OCI-LY7 (cell line): ENCODE results near the gene SPATA33. TPM values are rescaled to one million over a fixed set of nuclear protein-coding genes. Genes with fewer than 3 reads are reported as not detected.

Experiments used
- Bru-seq: library from RNA; stranded (reverse); fragments of 400-500 nt; gene quantifications from one replicate; lab custom pipeline; 2021; lab: Mats Ljungman, UMichigan
- BruChase-seq, 2 experiments: library from RNA; stranded (reverse); fragments of 400-500 nt; gene quantifications; one replicate each; lab custom pipeline; 2021; lab: Mats Ljungman, UMichigan
- BruUV-seq: library from RNA; stranded (reverse); fragments of 400-500 nt; replicated peaks from 2 replicates; lab custom pipeline; 2021; lab: Mats Ljungman, UMichigan
- CTCF ChIA-PET: fragments of 300-600 bp; sonication (Branson Sonifier 250); formaldehyde crosslinking; loops from one replicate; lab custom pipeline; 2022; ENCODE audit warnings: antibody characterized with exemption; ENCODE audit not compliant: unreplicated experiment; lab: Charles Lee
- POLR2A ChIA-PET: fragments of 300-600 bp; sonication (Branson Sonifier 250); formaldehyde crosslinking; loops from one replicate; lab custom pipeline; 2022; ENCODE audit warnings: antibody characterized with exemption; lab: Charles Lee
- DNase-seq: peaks from one replicate; pipeline ENCODE4 v3.0.0-alpha.2; 2015; ENCODE audit warnings: low spot score
- H2AFZ ChIP-seq: fragments of 200-600 bp; sonication (generic), shearing (Covaris generic); 2 replicates; pipeline ENCODE4 v1.6.1; 2014; ENCODE audit warnings: mild to moderate bottlenecking, antibody characterized with exemption, low read length, moderate library complexity
- H3K27ac ChIP-seq: fragments of 200-600 bp; sonication (generic); 2 replicates; pipeline ENCODE4 v1.5.1; 2014; ENCODE audit warnings: mixed run types, low read depth, mild to moderate bottlenecking, moderate library complexity, low read length, inconsistent platforms; ENCODE audit not compliant: poor library complexity, severe bottlenecking
- H3K36me3 ChIP-seq: fragments of 200-600 bp; sonication (generic); 2 replicates; pipeline ENCODE4 v1.6.1; 2014; ENCODE audit warnings: mild to moderate bottlenecking, antibody characterized with exemption, low read length, moderate library complexity, mixed read lengths; ENCODE audit not compliant: insufficient read depth
- H3K4me1 ChIP-seq: fragments of 200-600 bp; sonication (generic); 2 replicates; pipeline ENCODE4 v1.5.1; 2014; ENCODE audit warnings: mild to moderate bottlenecking, low read length; ENCODE audit not compliant: insufficient read depth, poor library complexity, severe bottlenecking
- H3K4me2 ChIP-seq: fragments of 200-600 bp; sonication (generic); 2 replicates; pipeline ENCODE4 v1.6.1; 2014; ENCODE audit warnings: mild to moderate bottlenecking, low read length
- H3K4me3 ChIP-seq: fragments of 200-600 bp; sonication (generic); 2 replicates; pipeline ENCODE4 v1.5.1; 2014; ENCODE audit warnings: mild to moderate bottlenecking, low read depth, low read length; ENCODE audit not compliant: poor library complexity, severe bottlenecking
- H3K79me2 ChIP-seq: fragments of 200-600 bp; sonication (generic); 2 replicates; pipeline ENCODE4 v1.6.1; 2016; ENCODE audit warnings: low read depth, mild to moderate bottlenecking, low read length, moderate library complexity, mixed read lengths; ENCODE audit not compliant: insufficient read depth
- H3K9me2 ChIP-seq: fragments of 200-600 bp; sonication (generic); 2 replicates; pipeline ENCODE4 v1.6.1; 2016; ENCODE audit warnings: mild to moderate bottlenecking, low read length, mixed read lengths; ENCODE audit not compliant: insufficient read depth
- H3K9me3 ChIP-seq: fragments of 200-600 bp; sonication (generic); 2 replicates; pipeline ENCODE4 v1.6.1; 2014; ENCODE audit warnings: mild to moderate bottlenecking, mixed run types, low read length, mixed read lengths
- H4K20me1 ChIP-seq: fragments of 200-600 bp; sonication (generic); 2 replicates; pipeline ENCODE4 v1.6.1; 2014; ENCODE audit warnings: mild to moderate bottlenecking, antibody characterized with exemption, low read length, moderate library complexity, mixed read lengths; ENCODE audit not compliant: insufficient read depth
- EZH2phosphoT487 ChIP-seq: fragments of 200-600 bp; sonication (generic); IDR thresholded peaks from 2 replicates; pipeline ENCODE4 v1.6.1; 2018; ENCODE audit warnings: low read depth, borderline replicate concordance, mild to moderate bottlenecking, mixed run types, antibody characterized with exemption, low read length, moderate library complexity, mixed read lengths
- intact Hi-C: fragments of 100-400 bp; cut with micrococcal nuclease; formaldehyde crosslinking; loops from one replicate; pipeline ENCODE4 v1.10.0; 2022; ENCODE audit not compliant: unreplicated experiment
- long read RNA-seq: library from polyadenylated mRNA; stranded (forward); transcript quantifications from one replicate; pipeline ENCODE4 v2.0.0, GENCODE V29; 2022
- total RNA-seq, 2 experiments: library from RNA; depleted of rRNA in 1 of 2; stranded (reverse); fragments of >200 nt in 1 of 2; shearing (Covaris generic) in 1 of 2; gene quantifications; 2 replicates each; pipeline ENCODE4 v1.2.3, GENCODE V29; 2014 to 2022
- TF ChIP-seq, protein P1 (sequence below): fragments of 200-600 bp; sonication (generic); conservative IDR thresholded peaks from 2 replicates; pipeline ENCODE4 v1.5.1; 2014; ENCODE audit warnings: mild to moderate bottlenecking, antibody characterized with exemption, low read length, moderate library complexity, mixed read lengths

The SPATA33 gene
- 8.6 and 9.4 TPM in 2 replicates for total RNA-seq (2014; rRNA removed; shearing (Covaris generic))
- 17.3 and 18.2 TPM in 2 replicates for total RNA-seq (2022)
- percentile 53 among the genes with signal in this experiment for Bru-seq, nascent RNA
- BruChase-seq, experiment 1, labeled RNA remaining after a 6-hour chase, result percentile 65 among the genes with signal in this experiment
- BruChase-seq, experiment 2, labeled RNA remaining after a 2-hour chase, result percentile 60 among the genes with signal in this experiment
- long read RNA-seq, transcript SPATA33-210 (2 exons, 1,546 nt), result major isoform, 5 of 16 reads
- long read RNA-seq, partial matches to known transcripts, result 0 of 16 reads
- long read RNA-seq, other reads (novel, unspliced or antisense), result 7 of 16 reads

DNA sequence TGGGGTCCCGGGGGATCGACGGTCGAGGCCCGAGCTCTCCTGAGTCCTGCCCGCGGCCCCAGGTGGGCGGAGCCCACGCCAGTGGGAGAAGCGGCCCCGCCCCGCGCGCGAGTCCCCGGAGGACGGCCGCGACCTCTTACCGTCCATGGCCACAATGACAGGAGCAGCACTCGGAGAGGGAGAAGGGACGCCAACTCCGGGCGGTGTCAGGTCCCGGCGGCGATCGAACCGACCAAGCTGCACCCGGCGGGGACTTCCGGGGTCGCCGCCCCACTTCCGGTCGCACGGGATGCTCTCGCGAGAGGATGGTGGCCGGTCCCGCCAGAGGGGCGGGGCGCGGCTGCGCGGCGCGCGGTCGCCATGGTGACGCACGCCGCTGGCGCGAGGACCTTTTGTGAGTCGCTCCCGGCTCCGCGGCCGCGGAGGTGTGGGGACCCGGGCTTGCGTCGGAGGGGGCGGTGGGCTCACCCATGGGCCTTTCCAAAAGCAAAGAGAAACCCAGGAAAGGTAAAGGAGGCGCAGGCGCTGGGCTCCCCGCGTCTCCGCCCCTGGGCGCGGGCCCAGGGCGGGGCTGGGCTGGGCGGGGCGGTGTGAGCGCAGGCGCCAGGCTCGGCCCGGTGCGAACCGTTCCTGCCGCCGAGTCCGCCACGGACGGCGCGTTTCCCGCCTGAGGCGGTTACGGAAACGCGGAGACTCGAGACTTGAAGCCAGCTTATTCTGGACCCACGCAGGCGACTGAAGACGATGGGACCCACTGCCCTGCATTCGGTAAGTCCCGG, at the start of gene SPATA33, which contains the start of gene CHMP1A:
SPATA33 (plus strand) TSS at position 395 of the 779 bp plus-strand sequence; CDS start at position 471, 76 bp downstream.
CHMP1A (minus strand) TSS at position 267 of the 779 bp plus-strand sequence; CDS start at position 147, 120 bp downstream.
- DNase-seq, result peak; percentile 94
- Histone ChIP-seq H3K4me3 (peak within 1 kb of the TSS; percentile 98), H3K9me3 (no peaks in the 10 kb centered on the region), H3K4me2 (peak within 1 kb of the TSS; percentile 97), H3K4me1 (peaks cover 13% of the 10 kb centered on the region), H2AFZ (peak within 1 kb of the TSS; percentile 95), H3K9me2 (no peaks in the 10 kb centered on the region), H3K79me2 (peaks cover 26% of the 10 kb centered on the region), H4K20me1 (no peaks in the 10 kb centered on the region), H3K36me3 (peaks cover 36% of the 10 kb centered on the region), H3K27ac (peak within 1 kb of the TSS; percentile 53)
- intact Hi-C loops, result loop anchor here (5.0 kb wide), 2 partner anchors 95 to 1005 kb away; partner anchors contain the start of genes CYBA and RPL13
- BruUV-seq, result TSS peak; percentile 74
- ChIA-PET CTCF (interaction anchor here (0.6 kb wide), 1 partner anchor 84 kb away, joined by 3 read pairs; no protein-coding TSS in a partner anchor), POLR2A (interaction anchor here (0.6 kb wide), 1 partner anchor 864 kb away, joined by 3 read pairs; no protein-coding TSS in a partner anchor)
- no peak for TF ChIP-seq EZH2phosphoT487
- TF ChIP-seq, protein P1, sequence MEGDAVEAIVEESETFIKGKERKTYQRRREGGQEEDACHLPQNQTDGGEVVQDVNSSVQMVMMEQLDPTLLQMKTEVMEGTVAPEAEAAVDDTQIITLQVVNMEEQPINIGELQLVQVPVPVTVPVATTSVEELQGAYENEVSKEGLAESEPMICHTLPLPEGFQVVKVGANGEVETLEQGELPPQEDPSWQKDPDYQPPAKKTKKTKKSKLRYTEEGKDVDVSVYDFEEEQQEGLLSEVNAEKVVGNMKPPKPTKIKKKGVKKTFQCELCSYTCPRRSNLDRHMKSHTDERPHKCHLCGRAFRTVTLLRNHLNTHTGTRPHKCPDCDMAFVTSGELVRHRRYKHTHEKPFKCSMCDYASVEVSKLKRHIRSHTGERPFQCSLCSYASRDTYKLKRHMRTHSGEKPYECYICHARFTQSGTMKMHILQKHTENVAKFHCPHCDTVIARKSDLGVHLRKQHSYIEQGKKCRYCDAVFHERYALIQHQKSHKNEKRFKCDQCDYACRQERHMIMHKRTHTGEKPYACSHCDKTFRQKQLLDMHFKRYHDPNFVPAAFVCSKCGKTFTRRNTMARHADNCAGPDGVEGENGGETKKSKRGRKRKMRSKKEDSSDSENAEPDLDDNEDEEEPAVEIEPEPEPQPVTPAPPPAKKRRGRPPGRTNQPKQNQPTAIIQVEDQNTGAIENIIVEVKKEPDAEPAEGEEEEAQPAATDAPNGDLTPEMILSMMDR, result no peak

DNA sequence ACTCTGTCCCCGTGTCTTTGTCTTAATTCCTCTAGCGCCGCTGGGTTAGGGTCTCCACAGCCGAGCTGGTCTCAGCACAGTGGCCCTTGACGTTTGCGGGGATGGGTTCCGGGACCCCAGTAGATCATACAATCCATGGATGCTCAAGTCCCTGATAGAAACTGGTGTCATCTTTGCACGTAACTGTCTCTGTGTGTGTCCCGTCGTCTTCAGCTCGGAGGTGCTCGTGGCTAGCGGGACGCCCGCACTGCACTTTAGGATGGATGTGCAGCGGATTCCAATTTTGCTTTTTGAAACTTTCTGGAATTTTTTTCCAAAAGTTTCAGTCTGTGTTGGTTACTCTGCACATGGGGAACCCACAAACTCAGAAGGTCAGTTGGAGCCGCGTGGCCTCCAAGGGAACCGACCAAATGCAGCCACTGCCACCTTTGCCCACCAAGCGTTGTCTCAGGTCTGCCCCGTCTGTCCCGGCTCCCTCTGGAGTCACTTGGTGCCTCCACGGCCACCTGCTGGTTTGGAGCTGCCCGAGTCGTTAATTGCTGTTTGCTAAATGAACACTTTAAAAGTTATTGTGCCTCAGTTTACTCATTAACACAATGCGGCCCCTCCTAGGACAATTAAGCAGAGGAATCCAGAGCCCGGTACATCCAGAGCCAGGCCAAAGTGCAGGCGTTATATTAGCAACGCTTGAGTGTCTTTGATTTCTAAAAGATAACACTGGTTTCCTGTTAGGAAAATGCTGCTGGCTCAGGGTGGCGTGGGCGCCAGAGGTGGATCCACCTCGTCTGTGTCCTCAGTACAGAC, 49.5 kb upstream of the SPATA33 start:
- Histone ChIP-seq H3K9me2 (no peaks in the 10 kb centered on the region), H3K4me2 (no peak overlapping the region), H3K79me2 (no peaks in the 10 kb centered on the region), H3K4me3 (no peak overlapping the region), H3K9me3 (no peaks in the 10 kb centered on the region), H3K27ac (no peak overlapping the region), H4K20me1 (no peaks in the 10 kb centered on the region), H2AFZ (no peak overlapping the region), H3K36me3 (no peaks in the 10 kb centered on the region), H3K4me1 (no peaks in the 10 kb centered on the region)
- intact Hi-C loops, result no loop called here
- DNase-seq, result no peak
- POLR2A ChIA-PET, result no interaction called here
- no peak for TF ChIP-seq EZH2phosphoT487
- TF ChIP-seq, protein P1, result no peak
- no TSS peak for BruUV-seq
- CTCF ChIA-PET, result no interaction called here
